OCI-LY7 (cell line): Measurements from ENCODE around the gene SOCS7. TPM values are rescaled to one million over a fixed set of nuclear protein-coding genes. Genes with fewer than 3 reads are reported as not detected.

Experiments
- BruUV-seq: library from RNA; stranded (reverse); fragments of 400-500 nt; replicated peaks from 2 replicates; lab custom pipeline; 2021; lab: Mats Ljungman, UMichigan
- CTCF ChIA-PET: fragments of 300-600 bp; sonication (Branson Sonifier 250); formaldehyde crosslinking; loops from one replicate; lab custom pipeline; 2022; ENCODE audit warnings: antibody characterized with exemption; ENCODE audit not compliant: unreplicated experiment; lab: Charles Lee
- POLR2A ChIA-PET: fragments of 300-600 bp; sonication (Branson Sonifier 250); formaldehyde crosslinking; loops from one replicate; lab custom pipeline; 2022; ENCODE audit warnings: antibody characterized with exemption; lab: Charles Lee
- DNase-seq: peaks from one replicate; pipeline ENCODE4 v3.0.0-alpha.2; 2015; ENCODE audit warnings: low spot score
- H2AFZ ChIP-seq: fragments of 200-600 bp; sonication (generic), shearing (Covaris generic); 2 replicates; pipeline ENCODE4 v1.6.1; 2014; ENCODE audit warnings: mild to moderate bottlenecking, antibody characterized with exemption, low read length, moderate library complexity
- H3K27ac ChIP-seq: fragments of 200-600 bp; sonication (generic); 2 replicates; pipeline ENCODE4 v1.5.1; 2014; ENCODE audit warnings: mixed run types, low read depth, mild to moderate bottlenecking, moderate library complexity, low read length, inconsistent platforms; ENCODE audit not compliant: poor library complexity, severe bottlenecking
- H3K36me3 ChIP-seq: fragments of 200-600 bp; sonication (generic); 2 replicates; pipeline ENCODE4 v1.6.1; 2014; ENCODE audit warnings: mild to moderate bottlenecking, antibody characterized with exemption, low read length, moderate library complexity, mixed read lengths; ENCODE audit not compliant: insufficient read depth
- H3K4me1 ChIP-seq: fragments of 200-600 bp; sonication (generic); 2 replicates; pipeline ENCODE4 v1.5.1; 2014; ENCODE audit warnings: mild to moderate bottlenecking, low read length; ENCODE audit not compliant: insufficient read depth, poor library complexity, severe bottlenecking
- H3K4me2 ChIP-seq: fragments of 200-600 bp; sonication (generic); 2 replicates; pipeline ENCODE4 v1.6.1; 2014; ENCODE audit warnings: mild to moderate bottlenecking, low read length
- H3K4me3 ChIP-seq: fragments of 200-600 bp; sonication (generic); 2 replicates; pipeline ENCODE4 v1.5.1; 2014; ENCODE audit warnings: mild to moderate bottlenecking, low read depth, low read length; ENCODE audit not compliant: poor library complexity, severe bottlenecking
- H3K79me2 ChIP-seq: fragments of 200-600 bp; sonication (generic); 2 replicates; pipeline ENCODE4 v1.6.1; 2016; ENCODE audit warnings: low read depth, mild to moderate bottlenecking, low read length, moderate library complexity, mixed read lengths; ENCODE audit not compliant: insufficient read depth
- H3K9me2 ChIP-seq: fragments of 200-600 bp; sonication (generic); 2 replicates; pipeline ENCODE4 v1.6.1; 2016; ENCODE audit warnings: mild to moderate bottlenecking, low read length, mixed read lengths; ENCODE audit not compliant: insufficient read depth
- H3K9me3 ChIP-seq: fragments of 200-600 bp; sonication (generic); 2 replicates; pipeline ENCODE4 v1.6.1; 2014; ENCODE audit warnings: mild to moderate bottlenecking, mixed run types, low read length, mixed read lengths
- H4K20me1 ChIP-seq: fragments of 200-600 bp; sonication (generic); 2 replicates; pipeline ENCODE4 v1.6.1; 2014; ENCODE audit warnings: mild to moderate bottlenecking, antibody characterized with exemption, low read length, moderate library complexity, mixed read lengths; ENCODE audit not compliant: insufficient read depth
- CTCF ChIP-seq: fragments of 200-600 bp; sonication (generic); conservative IDR thresholded peaks from 2 replicates; pipeline ENCODE4 v1.5.1; 2014; ENCODE audit warnings: mild to moderate bottlenecking, antibody characterized with exemption, low read length, moderate library complexity, mixed read lengths
- EZH2phosphoT487 ChIP-seq: fragments of 200-600 bp; sonication (generic); IDR thresholded peaks from 2 replicates; pipeline ENCODE4 v1.6.1; 2018; ENCODE audit warnings: low read depth, borderline replicate concordance, mild to moderate bottlenecking, mixed run types, antibody characterized with exemption, low read length, moderate library complexity, mixed read lengths
- intact Hi-C: fragments of 100-400 bp; cut with micrococcal nuclease; formaldehyde crosslinking; loops from one replicate; pipeline ENCODE4 v1.10.0; 2022; ENCODE audit not compliant: unreplicated experiment
- total RNA-seq, 2 experiments: library from RNA; depleted of rRNA in 1 of 2; stranded (reverse); fragments of >200 nt in 1 of 2; shearing (Covaris generic) in 1 of 2; gene quantifications; 2 replicates each; pipeline ENCODE4 v1.2.3, GENCODE V29; 2014 to 2022

Gene SOCS7
- total RNA-seq, 2 experiments from 2014 or later, result 36.1 to 39.1 TPM

GRCh38 chr17:38352245-38353085 lies 821 bp downstream of the SOCS7 start:
- peaks cover 15% of the 10 kb centered on the region; the same call in 1 of the 2 replicates for H3K79me2 ChIP-seq
- peak overlapping the region; percentile 13; the same call in 1 of the 2 replicates for H2AFZ ChIP-seq
- H3K9me2 ChIP-seq, result no peaks in the 10 kb centered on the region
- peak overlapping the region; percentile 89 for H3K4me2 ChIP-seq
- peak; percentile 41 for DNase-seq
- H3K36me3 ChIP-seq, result no peaks in the 10 kb centered on the region
- POLR2A ChIA-PET, result interaction anchor here (0.6 to 5.3 kb wide), 3 partner anchors 14 to 62 kb away, joined by 4 to 38 read pairs (median 5); no protein-coding TSS in a partner anchor
- peak overlapping the region; percentile 89 for H3K4me3 ChIP-seq
- no TSS peak for BruUV-seq
- TF ChIP-seq CTCF (no peak), EZH2phosphoT487 (no peak)
- peaks cover 57% of the 10 kb centered on the region for H3K4me1 ChIP-seq
- H3K27ac ChIP-seq, result no peak overlapping the region
- H4K20me1 ChIP-seq, result 0 out of 2 replicates have a peak, but pooled peaks cover 17% of the 10 kb centered on the region
- CTCF ChIA-PET, result interaction anchor here (1.4 kb wide), 1 partner anchor 9 kb away, joined by 3 read pairs; no protein-coding TSS in a partner anchor
- H3K9me3 ChIP-seq, result no peaks in the 10 kb centered on the region
- intact Hi-C loops, result loop anchor here (5.0 kb wide), 1 partner anchor 140 kb away; no protein-coding TSS in a partner anchor

GRCh38 chr17:38353086-38353604 lies 1.5 kb downstream of the SOCS7 start:
- peaks cover 58% of the 10 kb centered on the region for H3K4me1 ChIP-seq
- BruUV-seq, result no TSS peak

More at GRCh38 chr17:38353086-38353604, 1.5 kb downstream of the SOCS7 start:
- ChIA-PET POLR2A (interaction anchor here (0.6 to 5.3 kb wide), 4 partner anchors 14 to 63 kb away, joined by 4 to 38 read pairs (median 5); no protein-coding TSS in a partner anchor), CTCF (interaction anchor here (0.9 to 1.4 kb wide), 2 partner anchors 8 to 46 kb away, joined by 3 read pairs; no protein-coding TSS in a partner anchor)
- Histone ChIP-seq H3K4me2 (peak overlapping the region; percentile 89), H3K4me3 (peak overlapping the region; percentile 89), H3K36me3 (no peaks in the 10 kb centered on the region), H4K20me1 (0 out of 2 replicates have a peak, but pooled peaks cover 17% of the 10 kb centered on the region), H3K79me2 (peaks cover 15% of the 10 kb centered on the region; the same call in 1 of the 2 replicates), H3K9me3 (no peaks in the 10 kb centered on the region), H3K9me2 (no peaks in the 10 kb centered on the region), H3K27ac (no peak overlapping the region), H2AFZ (no peak overlapping the region)
- DNase-seq, result peak; percentile 33
- TF ChIP-seq EZH2phosphoT487, result no peak
- no peak for TF ChIP-seq CTCF
- intact Hi-C loops, result loop anchor here (5.0 kb wide), 1 partner anchor 139 kb away; no protein-coding TSS in a partner anchor
